Stimulated activated CD4-positive, alpha-beta T cell treated with anti-CD3 and anti-CD28 coated beads, Interleukin-15, amount 100 ng/mL, for 24 hours (primary cell): Measurements from ENCODE around the gene IL10RB.
A peak's percentile ranks its signal among the peaks of the same experiment; 100 is the strongest.
"Not testable (repeated sequence)": the region's sequence is repeated elsewhere in the genome, so short reads cannot be mapped to it uniquely, and the experiment has no call there.

Source experiments
- DNase-seq: peaks from one replicate; pipeline ENCODE4 v3.0.0-alpha.2; 2020

IL10RB gene

GRCh38 chr21:33266050-33266788 lies at the start of gene IL10RB:
IL10RB (plus strand) TSS chr21:33266367; CDS start chr21:33266466, 99 bp downstream.
- peak; percentile 86 for DNase-seq

GRCh38 chr21:33217138-33217520 lies 49.0 kb upstream of the IL10RB start:
- no peak for DNase-seq

- DNase-seq = no peak
Measured at GRCh38 chr21:33219300-33219699, 46.9 kb upstream of the IL10RB start.

- no peak for DNase-seq
Measured at GRCh38 chr21:33219954-33220353, 46.2 kb upstream of the IL10RB start.

GRCh38 chr21:33225376-33225775 lies 40.8 kb upstream of the IL10RB start:
- not testable (repeated sequence) for DNase-seq

GRCh38 chr21:33228455-33228854 lies 37.7 kb upstream of the IL10RB start:
- no peak for DNase-seq

- DNase-seq = no peak
Measured at GRCh38 chr21:33229099-33229783, 36.9 kb upstream of the IL10RB start.

GRCh38 chr21:33229784-33230544 lies 36.2 kb upstream of the IL10RB start, which contains the start of gene IFNAR2:
IFNAR2 (plus strand) TSS chr21:33229938; CDS start chr21:33241923, 11,985 bp downstream.
- peak; percentile 79 for DNase-seq

- DNase-seq = peak; percentile 47
Measured at GRCh38 chr21:33230545-33231324, 35.4 kb upstream of the IL10RB start.

GRCh38 chr21:33231526-33231925 lies 34.6 kb upstream of the IL10RB start:
- DNase-seq = peak; percentile 70

- no peak for DNase-seq
Measured at GRCh38 chr21:33232291-33233034, 33.7 kb upstream of the IL10RB start.

- no peak for DNase-seq
Measured at GRCh38 chr21:33234635-33235520, 31.3 kb upstream of the IL10RB start.

- DNase-seq = no peak
Measured at GRCh38 chr21:33236013-33236686, 30.0 kb upstream of the IL10RB start.

- no peak for DNase-seq
Measured at GRCh38 chr21:33236766-33237165, 29.4 kb upstream of the IL10RB start.

GRCh38 chr21:33237486-33237885 lies 28.7 kb upstream of the IL10RB start:
- DNase-seq = no peak

GRCh38 chr21:33238146-33238545 lies 28.0 kb upstream of the IL10RB start:
- DNase-seq = no peak

GRCh38 chr21:33238565-33239255 lies 27.5 kb upstream of the IL10RB start:
- no peak for DNase-seq

GRCh38 chr21:33239559-33240127 lies 26.5 kb upstream of the IL10RB start:
- DNase-seq = not testable (repeated sequence)

- DNase-seq = no peak
Measured at GRCh38 chr21:33240404-33240803, 25.8 kb upstream of the IL10RB start.
